Mucosa of descending colon (tissue), 3 donors: ENCODE results near the gene FCHSD2. TPM values are rescaled to one million over a fixed set of nuclear protein-coding genes. Genes with fewer than 3 reads are reported as not detected.

ENCODE experiments used
- ATAC-seq: fragments of 200-7000 bp; cut with Tn5 transposase; one replicate; pipeline ENCODE4 v1.9.1; 2020; ENCODE audit warnings: mild to moderate bottlenecking, moderate library complexity
- DNase-seq, 3 donors: peaks; one replicate each; pipeline ENCODE4 v3.0.0-alpha.2; 2020
- H3K36me3 ChIP-seq: fragments of 200-600 bp; one replicate; pipeline ENCODE4 v1.8.0; 2021; ENCODE audit warnings: low read depth, mild to moderate bottlenecking
- H3K4me1 ChIP-seq: fragments of 200-600 bp; one replicate; pipeline ENCODE4 v1.8.0; 2021; ENCODE audit warnings: low read depth, mild to moderate bottlenecking
- H3K4me3 ChIP-seq: fragments of 200-600 bp; one replicate; pipeline ENCODE4 v1.8.0; 2021; ENCODE audit warnings: mild to moderate bottlenecking
- H3K9me3 ChIP-seq: fragments of 200-600 bp; one replicate; pipeline ENCODE4 v1.8.0; 2021; ENCODE audit warnings: mild to moderate bottlenecking
- intact Hi-C, 2 donors: fragments of 100-400 bp; cut with DNase I in 1 of 2; cut with micrococcal nuclease in 1 of 2; formaldehyde crosslinking; loops; one replicate each; pipeline versions ENCODE4 v1.11.0 to v1.11.1; 2022; cut with DNase I, micrococcal nuclease
- long read RNA-seq, 2 donors: library from polyadenylated mRNA; unstranded; transcript quantifications; one replicate each; pipeline ENCODE4 v2.0.0, GENCODE V29; 2019 to 2021
- total RNA-seq, 3 donors: library from RNA; stranded (reverse); fragmentation: NEBNext Ultra II Directional in 2 of 3; extraction: Animal tissue kit (Norgen Biotek cat#: 25700) in 2 of 3; gene quantifications; one replicate each; pipeline versions ENCODE4 v1.2.1 to v1.2.4, GENCODE V29; 2021 to 2023
- TF ChIP-seq, protein P1 (sequence below): fragments of 200-600 bp; IDR thresholded peaks from one replicate; pipeline ENCODE4 v1.8.0; 2022; ENCODE audit warnings: antibody characterized with exemption, mild to moderate bottlenecking
- donor health status: DM: no; HTN: no; CAD: no; lungs with moderate emphysema.
- donor health status: DM: no; HTN: no; CAD: no.
- donor health status: DM: no; HTN: yes; CAD: no.

FCHSD2 gene
- 10 to 100 TPM; 15.7 to 41.6 (median 21.6) TPM for total RNA-seq
- long read RNA-seq, donor 1, transcript FCHSD2-204 (20 exons, 3,154 nt), result major isoform, 12 of 27 reads
- long read RNA-seq, donor 1, partial matches to known transcripts, result 11 of 27 reads
- long read RNA-seq, donor 1, other reads (novel, unspliced or antisense), result 4 of 27 reads
- long read RNA-seq, donor 2, partial matches to known transcripts, result 0 of 2 reads
- long read RNA-seq, donor 2, other reads (novel, unspliced or antisense), result 2 of 2 reads

- intact Hi-C loops, result no loop called here
- DNase-seq (no peak), ATAC-seq (no peak)
- Histone ChIP-seq H3K4me3 (peak within 1 kb of the TSS; percentile 82), H3K9me3 (no peaks in the 10 kb centered on the region), H3K36me3 (no peaks in the 10 kb centered on the region), H3K4me1 (peaks cover 22% of the 10 kb centered on the region)
- TF ChIP-seq, protein P1, sequence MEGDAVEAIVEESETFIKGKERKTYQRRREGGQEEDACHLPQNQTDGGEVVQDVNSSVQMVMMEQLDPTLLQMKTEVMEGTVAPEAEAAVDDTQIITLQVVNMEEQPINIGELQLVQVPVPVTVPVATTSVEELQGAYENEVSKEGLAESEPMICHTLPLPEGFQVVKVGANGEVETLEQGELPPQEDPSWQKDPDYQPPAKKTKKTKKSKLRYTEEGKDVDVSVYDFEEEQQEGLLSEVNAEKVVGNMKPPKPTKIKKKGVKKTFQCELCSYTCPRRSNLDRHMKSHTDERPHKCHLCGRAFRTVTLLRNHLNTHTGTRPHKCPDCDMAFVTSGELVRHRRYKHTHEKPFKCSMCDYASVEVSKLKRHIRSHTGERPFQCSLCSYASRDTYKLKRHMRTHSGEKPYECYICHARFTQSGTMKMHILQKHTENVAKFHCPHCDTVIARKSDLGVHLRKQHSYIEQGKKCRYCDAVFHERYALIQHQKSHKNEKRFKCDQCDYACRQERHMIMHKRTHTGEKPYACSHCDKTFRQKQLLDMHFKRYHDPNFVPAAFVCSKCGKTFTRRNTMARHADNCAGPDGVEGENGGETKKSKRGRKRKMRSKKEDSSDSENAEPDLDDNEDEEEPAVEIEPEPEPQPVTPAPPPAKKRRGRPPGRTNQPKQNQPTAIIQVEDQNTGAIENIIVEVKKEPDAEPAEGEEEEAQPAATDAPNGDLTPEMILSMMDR, result no peak
Measured at GRCh38 chr11:73142128-73142377, at the start of gene FCHSD2. TSS of gene FCHSD2 (minus strand) at chr11:73142318. CDS start at chr11:73141877, 441 bp downstream.

GRCh38 chr11:73191151-73191550, 49.0 kb upstream of the FCHSD2 start:
- Histone ChIP-seq H3K9me3 (no peaks in the 10 kb centered on the region), H3K36me3 (no peaks in the 10 kb centered on the region), H3K4me3 (no peak overlapping the region), H3K4me1 (peaks cover 25% of the 10 kb centered on the region)
- ATAC-seq (no peak), DNase-seq (peak in 1 of 3 donors; percentile 46)
- intact Hi-C loops, result no loop called here
- TF ChIP-seq, protein P1, result no peak

DNA sequence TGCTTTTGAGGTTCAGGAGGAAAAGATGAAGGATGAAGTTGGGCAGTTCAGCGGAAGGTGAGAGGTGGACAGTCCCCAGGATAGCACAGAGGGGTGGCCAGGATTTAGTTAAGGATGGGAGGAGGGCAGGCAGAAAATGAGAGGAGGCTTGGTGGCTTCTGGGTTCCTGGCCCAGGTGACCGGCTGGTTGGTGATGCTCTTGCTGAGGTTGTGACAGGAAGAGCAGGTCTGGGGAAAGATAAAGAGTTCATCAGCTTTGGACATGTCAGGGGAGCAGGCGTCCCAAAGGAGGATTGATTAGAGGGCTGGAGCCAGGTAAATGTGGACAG, 48.4 kb upstream of the FCHSD2 start:
- intact Hi-C loops, result no loop called here
- no peak overlapping the region for H3K4me3 ChIP-seq
- TF ChIP-seq, protein P1, result no peak
- no peaks in the 10 kb centered on the region for H3K36me3 ChIP-seq
- H3K9me3 ChIP-seq, result no peaks in the 10 kb centered on the region
- peaks cover 25% of the 10 kb centered on the region for H3K4me1 ChIP-seq
- ATAC-seq (no peak), DNase-seq (peak in 1 of 3 donors; percentile 17)

GRCh38 chr11:73189723-73190556, 47.8 kb upstream of the FCHSD2 start:
- intact Hi-C loops, result loop anchor here (10.0 kb wide), 1 partner anchor 55 kb away; no protein-coding TSS in a partner anchor

GRCh38 chr11:73189315-73189714, 47.2 kb upstream of the FCHSD2 start:
- ATAC-seq (peak; percentile 12), DNase-seq (peak in 1 of 3 donors; percentile 36)
- intact Hi-C loops, result loop anchor here (10.0 kb wide), 1 partner anchor 55 kb away; no protein-coding TSS in a partner anchor
- no peak overlapping the region for H3K4me3 ChIP-seq
- H3K36me3 ChIP-seq, result no peaks in the 10 kb centered on the region
- peaks cover 24% of the 10 kb centered on the region for H3K4me1 ChIP-seq
- TF ChIP-seq, protein P1, result no peak
- H3K9me3 ChIP-seq, result no peaks in the 10 kb centered on the region

More at GRCh38 chr11:73189723-73190556, 47.8 kb upstream of the FCHSD2 start:
- Histone ChIP-seq H3K9me3 (no peaks in the 10 kb centered on the region), H3K4me3 (no peak overlapping the region), H3K4me1 (peaks cover 24% of the 10 kb centered on the region), H3K36me3 (no peaks in the 10 kb centered on the region)
- TF ChIP-seq, protein P1, result no peak
- DNase-seq, result peak in 1 of 3 donors; percentile 20
- no peak for ATAC-seq
